Prostate gland (tissue), 2 donors: ENCODE results near the gene SLIT1.

Experiments
- CTCF ChIP-seq, 4 experiments: fragments of 200-600 bp in 2 of 4; fragments of 450-650 bp in 2 of 4; sonication (generic) in 2 of 4; IDR thresholded peaks; 1 replicate in 3 of 4; 2 replicates in 1 of 4; pipeline ENCODE4 v1.5.1; 2016 to 2019; ENCODE audit warnings: antibody characterized with exemption in 4 of 4, mild to moderate bottlenecking in 2 of 4, moderate library complexity in 2 of 4
- POLR2A ChIP-seq: fragments of 450-650 bp; IDR thresholded peaks from one replicate; pipeline ENCODE4 v1.6.1; 2016; ENCODE audit warnings: antibody characterized with exemption, mild to moderate bottlenecking

DNA sequence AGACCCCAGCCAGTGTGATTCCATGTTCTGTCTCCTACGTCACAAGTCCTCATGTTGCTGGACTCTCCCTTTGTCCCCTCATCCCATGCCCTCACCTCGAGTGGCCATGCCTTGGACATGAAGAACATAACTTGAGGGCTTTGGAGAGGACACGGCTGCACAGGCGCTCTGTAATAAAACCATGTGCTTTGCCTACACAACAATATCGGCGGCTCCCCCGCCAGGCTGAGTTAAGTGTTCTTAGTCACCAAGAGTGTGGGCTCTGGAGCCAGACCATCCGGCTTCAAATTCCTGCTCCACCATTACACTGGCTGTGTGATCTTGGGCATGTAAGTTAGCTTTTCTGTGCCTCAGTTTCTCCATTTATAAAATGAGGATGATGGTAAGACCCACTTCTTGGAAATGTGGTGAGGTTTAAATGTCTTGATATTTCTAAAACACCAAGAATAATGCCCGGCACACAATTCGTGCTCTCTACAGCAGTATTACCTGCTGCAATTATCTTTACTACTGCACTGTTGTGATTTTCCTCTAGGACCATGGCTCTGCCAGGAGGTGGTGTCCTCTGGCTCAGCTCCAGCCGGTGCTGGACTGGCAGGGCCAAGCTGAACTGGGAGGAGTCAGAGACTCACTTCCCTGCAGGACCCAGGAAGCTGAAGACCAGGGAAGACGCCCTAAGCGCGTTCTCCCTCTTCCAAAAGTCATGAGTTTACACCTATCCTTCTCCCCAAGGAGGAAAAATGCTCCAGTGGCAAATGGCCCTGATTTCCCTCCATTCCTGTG lies 15.7 kb downstream of the SLIT1 start:
- TF ChIP-seq POLR2A: no peak
- peak in 1 of 4 experiments; percentile 18 for TF ChIP-seq CTCF (IDR thresholded peaks at IDR 0.05)
